Stimulated activated CD8-positive, alpha-beta memory T cell treated with anti-CD3 and anti-CD28 coated beads, Interleukin-7, amount 100 ng/mL, for 1 hour (primary cell): ENCODE measurements around the gene TTC28.

Experiments
- DNase-seq, 2 donors: peaks; one replicate each; pipeline ENCODE4 v3.0.0-alpha.2; 2020; ENCODE audit warnings: low read depth in 2 of 2

TTC28 gene

DNA sequence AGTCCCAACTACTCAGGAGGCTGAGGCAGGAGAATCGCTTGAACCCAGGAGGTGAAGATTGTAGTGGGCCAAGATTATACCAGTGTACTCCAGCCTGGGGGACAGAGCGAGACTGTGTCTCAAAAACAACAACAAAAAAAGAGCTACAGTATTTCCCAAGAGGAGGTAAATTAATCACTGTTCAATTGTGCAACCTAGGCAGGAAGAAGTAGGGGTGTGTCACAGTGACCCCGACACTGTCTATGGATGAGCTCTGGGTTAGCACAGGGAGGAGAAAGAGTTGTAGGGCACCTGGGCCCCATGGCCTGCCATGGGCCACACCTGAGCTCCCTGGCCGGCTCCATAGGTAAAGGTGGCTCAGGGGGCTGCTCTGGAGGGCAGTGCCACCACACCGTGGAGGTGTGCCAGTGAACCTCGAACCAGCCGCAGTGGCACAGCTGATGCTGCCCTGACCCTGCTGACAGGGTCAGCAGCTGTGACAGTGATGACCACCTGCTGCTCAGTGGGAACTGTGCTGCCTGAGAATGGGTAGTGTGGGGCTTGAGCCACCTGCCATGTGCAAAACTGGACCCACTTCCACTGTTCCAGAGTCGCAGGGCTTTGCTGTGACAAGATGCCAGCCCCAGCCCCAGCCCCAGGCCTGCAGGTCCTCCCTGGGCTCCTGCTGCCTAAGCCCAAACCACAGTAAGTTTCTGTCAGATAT is 676.6 kb downstream of the TTC28 start:
- no peak for DNase-seq

DNA sequence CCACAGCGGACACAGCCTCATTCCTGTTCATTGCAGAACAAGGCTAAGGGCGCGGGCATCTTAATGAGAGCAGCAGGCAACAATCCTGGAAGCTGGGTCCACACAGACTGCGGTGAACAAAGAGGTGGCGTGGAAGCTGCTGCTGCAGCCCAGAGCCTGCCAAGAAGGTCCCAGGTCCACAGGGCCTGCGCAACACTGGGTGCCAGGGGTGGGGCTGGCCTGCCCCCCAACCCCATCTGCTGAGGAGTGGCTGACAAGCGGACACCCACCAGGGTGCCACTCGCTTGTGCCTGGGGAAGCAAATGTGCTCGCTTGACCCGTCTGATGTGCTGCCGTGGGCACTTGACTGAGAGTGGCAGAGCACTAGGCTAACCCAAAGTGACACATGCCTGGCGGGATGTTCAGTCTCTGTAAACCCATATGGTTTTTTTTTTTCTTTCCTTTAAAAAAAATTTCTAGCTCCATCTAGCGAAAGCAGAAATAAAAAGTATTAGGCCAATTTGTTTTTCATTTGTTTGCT is 677.4 kb downstream of the TTC28 start:
- DNase-seq, result no peak

DNA sequence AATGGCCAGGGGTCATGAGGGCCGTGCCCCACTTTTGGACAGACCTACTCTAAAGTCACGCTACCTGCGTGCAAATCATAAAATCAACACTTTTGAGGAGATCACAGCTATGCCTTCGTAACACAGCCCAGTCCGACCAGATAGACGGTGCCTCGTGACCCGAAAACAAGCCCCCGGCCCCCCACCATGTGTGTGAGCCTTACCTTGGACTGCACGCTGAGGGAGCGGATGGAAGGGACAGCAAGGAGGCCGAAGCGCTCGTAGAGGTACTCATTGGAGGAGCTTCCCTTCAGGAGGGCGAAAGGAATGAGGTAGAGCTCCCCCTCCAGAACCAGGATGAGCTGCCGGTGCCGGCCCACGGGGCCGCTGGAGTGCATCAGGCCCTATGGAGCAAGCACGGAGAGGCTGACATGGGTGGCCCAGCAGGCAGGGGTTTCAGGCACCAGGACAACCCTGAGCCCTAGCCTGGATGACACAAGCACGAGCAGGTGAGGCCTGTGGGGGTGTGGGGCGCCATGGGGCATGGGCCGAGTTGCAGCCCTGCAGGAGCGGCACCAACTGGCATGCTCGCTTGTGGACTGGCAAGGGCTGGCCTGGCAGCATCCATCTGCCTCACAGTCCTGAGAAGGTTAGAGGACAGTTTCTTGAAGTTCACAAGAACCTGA is 678.3 kb downstream of the TTC28 start:
- DNase-seq, result no peak

DNA sequence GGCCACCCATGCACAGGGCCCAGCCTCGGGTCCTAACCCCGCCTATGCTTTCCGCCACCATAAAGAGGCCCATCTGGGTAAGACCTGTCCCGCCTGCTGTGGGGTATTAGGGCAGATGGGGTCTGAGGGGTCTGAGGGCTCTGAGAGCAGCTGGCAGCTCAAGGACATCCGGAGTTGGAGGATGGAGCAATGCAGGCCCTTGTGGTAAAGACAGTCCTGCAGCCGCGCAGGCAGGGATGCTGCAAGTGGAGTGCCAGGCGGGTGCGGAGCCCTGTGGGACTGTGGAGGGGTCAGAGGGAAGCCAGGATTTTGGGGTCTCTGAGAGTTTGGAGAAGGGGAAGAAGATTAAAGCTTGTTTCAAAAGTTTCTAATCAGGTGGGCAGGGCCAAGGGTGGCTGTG is 679.3 kb downstream of the TTC28 start:
- DNase-seq, result no peak

DNA sequence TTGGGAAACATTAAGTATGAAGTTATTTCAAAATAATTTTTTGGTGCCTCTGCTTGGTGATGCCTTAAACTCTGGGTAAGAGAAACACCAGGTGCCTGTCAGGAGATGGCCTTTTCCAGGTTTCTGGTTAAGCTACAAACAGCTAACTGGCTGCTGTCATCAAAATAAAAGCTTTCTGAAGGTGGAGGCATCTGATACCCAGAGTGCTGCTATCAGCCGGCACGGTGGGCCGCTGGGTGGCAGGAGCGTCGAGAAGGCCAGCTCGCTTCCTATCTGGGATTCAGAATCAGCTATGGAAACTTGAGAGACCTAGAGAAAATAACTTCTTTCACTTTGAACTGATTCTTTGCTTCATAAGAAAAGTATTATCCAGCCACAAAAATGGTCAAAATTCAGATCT is 679.8 kb downstream of the TTC28 start:
- DNase-seq, result no peak

DNA sequence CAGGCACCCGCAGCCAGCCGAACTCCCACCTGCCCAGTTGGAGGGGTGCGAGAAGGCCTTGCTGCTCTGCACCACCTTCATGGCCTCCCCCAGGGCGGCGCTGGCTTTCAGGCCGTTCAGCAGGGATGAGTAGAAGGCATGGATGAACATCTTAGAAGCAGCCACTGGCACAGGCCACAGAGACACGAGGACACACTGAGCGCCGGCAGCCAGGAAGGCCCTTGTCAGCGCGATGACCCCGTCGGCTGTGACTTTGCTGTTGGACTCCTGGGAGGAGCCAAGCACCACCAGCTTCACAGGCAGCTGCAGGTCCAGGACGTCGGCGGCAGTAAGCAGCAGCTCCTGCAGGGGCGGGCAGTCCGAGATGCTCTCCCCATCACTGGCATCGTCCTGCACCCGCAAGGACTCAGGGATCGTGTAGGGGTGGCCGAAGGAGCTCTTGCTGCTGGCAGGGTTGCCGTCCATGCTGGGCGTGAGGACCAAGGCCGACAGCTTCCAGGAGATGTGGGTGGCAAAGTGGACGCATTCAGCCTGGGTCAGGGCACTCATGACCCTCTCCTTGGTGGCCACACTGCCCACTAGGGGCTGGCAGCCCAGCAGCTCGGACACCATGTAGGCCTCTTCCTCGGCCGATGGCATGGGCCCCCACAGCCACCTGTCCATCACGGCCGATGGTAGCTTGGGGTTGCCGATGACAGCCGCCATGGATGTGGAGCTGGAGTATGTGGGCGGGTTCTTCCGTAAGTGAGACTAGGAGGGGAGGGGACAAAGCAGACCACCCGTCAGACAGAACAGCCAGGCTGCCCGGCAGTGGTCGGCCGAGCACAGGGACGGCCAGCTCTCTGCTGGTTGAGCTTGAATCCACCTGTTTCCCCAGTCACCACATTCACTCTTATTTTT is 680.9 kb downstream of the TTC28 start:
- no peak for DNase-seq

DNA sequence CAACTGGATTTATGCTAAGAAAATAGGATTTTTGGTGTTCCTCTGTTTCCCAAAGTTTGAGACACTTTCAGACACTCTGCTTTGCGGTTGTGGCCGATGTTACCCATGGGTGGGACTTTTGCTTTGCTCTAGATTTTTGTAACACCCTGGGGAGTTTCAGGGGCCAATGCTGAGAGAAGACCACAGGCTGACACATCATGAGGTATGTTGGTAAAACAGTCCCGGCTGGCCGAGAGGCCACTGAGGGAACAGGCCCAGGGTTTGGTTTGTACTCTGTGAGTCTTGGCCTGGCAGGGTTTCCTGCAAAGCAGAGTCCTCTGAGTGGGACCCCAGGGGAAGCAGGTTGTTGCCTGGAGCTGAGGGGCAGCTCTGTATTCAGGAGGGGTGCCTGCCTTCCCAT is 682.1 kb downstream of the TTC28 start:
- no peak for DNase-seq

DNA sequence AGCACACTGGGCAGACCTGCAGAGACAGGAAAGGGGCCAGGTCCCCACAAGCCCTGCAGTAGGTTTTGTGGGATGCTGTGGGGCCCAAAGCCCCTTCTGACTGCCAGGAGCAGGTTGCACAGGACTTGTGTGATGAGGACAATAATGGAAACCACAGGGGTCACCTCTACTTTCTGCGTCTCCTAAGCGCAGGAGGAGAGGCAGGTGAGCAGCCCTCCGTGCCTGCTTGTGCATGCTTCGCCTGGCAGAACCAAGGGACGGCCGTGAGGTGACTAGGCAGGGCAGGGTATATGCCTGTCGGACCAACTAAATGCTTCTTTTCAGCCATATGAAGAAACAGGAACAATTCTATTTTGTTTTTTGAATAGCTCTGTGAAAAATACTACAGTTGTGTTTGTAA is 682.7 kb downstream of the TTC28 start:
- no peak for DNase-seq

DNA sequence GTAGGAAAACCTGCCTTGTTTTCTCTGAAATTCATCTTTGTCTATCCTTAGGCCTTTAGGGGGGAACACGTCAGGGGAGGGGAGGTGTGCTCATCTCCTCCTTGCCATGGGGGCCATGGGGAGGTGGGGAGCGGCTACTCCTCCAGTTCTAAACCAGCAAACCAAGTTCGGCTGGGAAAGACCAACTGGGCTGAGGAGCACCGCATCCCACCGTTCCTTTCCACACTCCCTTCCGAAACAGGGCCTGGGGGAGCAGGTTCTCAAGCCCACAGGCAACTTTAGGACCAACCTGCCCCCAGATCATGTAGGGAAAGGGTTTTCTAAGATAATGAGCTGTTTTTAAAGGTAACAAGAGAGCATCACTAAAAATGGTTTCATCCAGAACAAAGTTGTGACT is 683.1 kb downstream of the TTC28 start:
- DNase-seq, result no peak

DNA sequence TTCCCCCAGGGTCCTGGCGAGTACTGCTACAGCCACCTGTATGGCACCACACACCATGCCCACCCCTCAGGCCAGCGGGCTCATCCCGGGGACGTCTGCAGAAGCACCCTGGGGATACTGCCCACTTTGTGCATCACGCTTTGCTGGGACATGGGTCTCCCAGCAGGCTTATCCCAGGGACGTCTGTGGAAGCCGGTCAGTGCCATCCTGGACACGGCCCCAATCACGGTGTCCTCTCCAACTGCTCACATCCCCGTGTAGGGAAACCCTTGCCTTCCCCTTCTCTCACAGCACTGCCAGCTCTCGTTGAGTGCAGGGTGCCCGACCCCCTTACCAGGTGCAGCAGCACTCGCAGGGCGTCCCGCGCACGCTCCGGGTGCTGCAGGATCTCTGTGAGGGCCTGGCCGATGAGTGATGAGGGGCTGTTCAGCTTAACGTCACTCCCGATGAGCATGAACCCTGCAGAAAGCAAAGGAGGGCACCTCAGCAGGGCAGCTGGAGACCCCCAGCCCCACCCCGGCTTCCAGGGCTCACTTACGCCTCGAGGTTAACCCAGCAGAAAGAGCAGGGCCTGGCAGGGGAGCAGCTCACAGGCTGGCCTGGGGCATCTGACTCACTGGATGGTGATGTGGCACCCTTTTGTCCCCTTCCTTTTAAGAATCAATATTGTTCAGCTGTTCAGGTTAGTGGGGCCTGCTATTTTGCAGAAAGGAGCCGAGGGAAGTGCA is 683.7 kb downstream of the TTC28 start:
- no peak for DNase-seq

DNA sequence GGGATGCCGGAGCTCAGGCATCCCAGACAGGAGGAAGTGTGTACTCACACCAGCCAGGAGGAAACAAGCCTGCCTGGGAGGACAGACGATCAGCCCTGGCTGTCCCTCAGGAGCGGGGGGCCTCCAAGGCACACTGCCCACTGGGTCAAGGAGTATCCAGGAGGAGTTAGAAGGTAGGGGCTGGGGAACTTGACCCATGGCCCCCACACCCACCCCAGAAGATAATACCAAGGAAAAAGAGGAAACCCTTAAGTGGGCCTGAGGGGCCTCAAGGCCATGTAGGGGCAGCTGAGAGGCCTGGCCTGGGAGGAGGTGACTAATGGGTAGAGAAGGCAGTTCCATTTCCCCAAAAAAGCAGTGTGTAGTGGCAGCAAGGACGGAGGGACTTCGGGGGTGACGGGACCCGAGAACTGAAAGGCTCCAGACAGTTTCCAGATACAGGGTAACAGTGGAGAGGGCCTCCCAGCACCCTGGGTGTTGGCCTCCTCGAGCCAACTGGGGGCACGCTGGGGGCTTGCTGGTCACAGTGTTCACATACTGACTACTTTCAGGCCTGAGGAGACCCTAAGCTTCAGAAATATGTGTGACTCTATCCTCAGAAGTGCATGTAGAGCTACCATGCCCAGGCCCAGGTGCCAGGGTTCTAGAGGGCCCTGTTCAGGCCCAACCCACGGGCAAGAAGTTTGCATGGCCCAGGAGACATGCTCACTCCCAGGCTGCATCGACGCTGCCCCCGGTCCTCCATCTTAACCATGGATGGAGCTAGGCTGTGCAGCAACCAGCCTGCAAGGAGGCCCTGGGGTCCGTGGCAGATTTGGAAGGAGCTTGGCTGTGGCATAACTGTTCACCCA is 684.9 kb downstream of the TTC28 start:
- DNase-seq, result no peak

DNA sequence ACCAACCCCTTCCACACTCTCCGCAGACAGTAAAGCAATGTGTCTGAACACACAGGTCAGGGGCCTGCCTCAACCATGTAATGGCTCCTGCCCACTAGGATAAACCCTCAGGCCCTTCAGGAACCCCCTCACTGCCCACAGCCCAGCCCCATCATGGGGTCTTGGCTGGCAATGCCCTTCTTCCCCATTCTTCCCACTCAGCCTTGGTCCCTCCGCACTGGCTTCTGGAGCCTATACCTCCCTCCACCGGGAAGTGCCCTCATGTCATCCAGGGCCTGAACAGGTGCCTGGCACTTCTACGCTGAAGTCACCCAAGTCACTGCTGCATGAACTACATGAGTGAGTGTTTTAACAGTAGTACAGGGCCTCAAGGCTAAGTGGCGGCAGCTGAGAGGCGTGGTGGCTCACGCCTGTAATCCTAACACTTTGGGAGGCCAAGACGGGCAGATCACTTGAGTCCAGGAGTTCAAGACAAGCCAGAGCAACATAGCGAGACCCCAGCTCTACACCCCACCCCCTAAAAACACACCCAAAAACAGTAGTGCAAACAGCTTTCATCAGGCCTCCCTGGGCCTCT is 685.8 kb downstream of the TTC28 start:
- DNase-seq, result no peak

DNA sequence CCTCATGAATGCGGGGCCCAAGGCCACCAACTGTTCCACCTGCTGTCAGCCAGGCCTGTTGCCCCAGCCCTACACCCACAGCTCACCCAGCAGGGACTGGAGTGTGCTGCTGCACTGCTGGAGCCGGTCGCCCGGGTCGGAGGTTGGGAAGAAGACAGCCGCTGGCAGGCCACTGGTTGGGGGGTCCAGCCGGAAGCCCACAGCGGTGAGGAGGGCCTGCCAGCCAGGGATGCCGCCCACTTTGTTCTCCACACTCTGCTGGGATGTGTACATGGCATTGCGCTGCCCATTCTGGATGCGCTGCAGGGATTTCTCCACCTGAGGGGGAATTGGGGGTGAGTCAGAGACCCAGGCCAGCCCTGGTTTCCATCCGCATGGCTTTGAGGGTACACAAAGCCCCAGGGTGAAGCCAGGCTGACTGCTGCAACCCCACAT is 686.4 kb downstream of the TTC28 start:
- DNase-seq, result no peak

DNA sequence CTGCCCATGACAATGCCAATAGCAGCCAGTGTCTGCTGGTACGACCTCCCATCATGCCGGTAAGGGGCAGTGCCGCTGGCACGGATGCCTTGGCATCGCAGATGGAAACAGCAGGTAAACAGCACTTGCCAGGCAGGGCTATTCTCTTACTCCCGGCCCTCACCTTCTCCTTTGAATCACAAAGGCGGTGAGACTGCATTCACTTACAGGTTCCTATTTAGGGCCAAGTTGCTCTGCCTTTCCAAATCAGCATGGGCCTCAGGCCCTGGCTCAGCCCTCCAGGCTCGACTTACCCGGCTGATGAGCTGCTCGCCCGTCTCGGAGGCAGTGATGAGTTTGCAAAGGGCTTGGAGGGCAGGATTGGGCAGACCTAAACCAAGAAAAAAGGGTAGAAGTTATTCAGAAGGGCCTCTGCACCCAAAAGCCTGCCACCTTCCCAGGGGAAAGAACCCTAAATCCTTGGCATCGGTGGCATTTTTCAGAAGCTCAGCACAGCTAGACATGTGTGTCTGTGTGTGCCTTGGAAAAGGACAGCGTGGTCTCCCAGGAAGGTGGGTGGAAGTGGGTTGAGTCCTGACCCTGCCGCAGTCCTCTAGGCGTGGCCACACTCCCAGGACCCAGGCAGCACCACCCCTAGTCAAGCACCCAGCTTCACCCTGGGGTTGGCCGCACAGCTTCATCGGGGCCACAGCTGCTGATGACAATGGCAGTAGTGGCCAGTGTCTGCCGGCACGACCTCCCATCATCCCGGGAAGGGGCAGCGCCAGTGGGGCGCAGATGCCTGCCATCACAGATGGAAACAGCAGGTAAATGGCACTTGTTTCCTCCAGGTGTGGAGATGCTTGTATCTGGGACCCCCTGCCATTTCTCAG is 687.1 kb downstream of the TTC28 start:
- no peak for DNase-seq

DNA sequence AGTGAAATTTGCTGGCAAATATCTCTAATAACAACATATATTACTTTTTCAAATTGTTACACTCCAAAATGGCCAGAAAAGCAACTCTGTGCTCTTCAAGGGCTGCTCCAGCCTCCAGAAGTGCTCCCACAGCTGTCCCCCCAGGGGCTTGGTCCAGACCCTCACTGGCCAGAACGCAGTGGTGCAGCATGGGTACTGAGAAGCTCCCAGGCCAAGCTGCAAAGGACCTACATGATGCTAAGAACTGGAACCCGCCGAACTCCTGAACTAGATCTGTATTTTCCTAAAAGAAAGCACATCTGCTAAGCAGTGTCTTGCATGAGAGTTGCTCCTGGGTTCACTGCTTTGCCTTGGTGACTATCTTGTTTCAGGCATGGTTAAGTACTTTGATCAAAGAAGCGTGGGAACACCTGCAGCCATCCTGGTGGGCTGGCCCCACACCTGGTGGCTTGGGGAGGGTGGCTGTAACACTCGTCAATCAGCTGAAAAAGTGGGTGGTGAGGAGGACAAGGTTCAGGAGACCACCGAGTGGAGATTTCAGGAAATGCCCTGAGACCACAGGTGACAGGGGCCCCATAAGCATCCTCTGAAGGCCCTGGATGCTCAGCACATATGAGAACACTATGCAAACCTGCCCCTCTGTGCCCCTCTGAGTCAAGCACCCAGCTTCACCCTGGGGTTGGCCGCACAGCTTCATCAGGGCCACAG is 687.9 kb downstream of the TTC28 start:
- DNase-seq, result no peak

DNA sequence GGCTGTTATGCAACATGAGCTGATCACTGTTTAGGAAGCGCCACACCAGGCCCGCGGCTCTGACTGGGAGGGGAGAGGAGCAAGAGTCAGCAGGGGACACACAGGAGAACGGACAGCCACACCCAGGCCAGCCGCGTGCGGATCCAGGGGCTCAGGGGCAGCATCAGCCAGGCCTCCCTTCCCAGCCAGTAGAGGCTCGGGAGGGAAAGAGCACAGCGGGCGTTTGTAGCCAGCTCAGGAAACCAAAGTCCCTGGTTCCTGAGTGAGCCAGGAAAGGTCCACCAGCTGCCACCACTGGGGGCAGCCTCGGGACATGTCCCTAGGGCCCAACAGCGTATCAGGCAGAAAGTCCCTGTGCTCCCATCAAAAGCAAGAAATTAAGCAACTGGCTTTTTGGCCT is 688.8 kb downstream of the TTC28 start:
- DNase-seq, result no peak

DNA sequence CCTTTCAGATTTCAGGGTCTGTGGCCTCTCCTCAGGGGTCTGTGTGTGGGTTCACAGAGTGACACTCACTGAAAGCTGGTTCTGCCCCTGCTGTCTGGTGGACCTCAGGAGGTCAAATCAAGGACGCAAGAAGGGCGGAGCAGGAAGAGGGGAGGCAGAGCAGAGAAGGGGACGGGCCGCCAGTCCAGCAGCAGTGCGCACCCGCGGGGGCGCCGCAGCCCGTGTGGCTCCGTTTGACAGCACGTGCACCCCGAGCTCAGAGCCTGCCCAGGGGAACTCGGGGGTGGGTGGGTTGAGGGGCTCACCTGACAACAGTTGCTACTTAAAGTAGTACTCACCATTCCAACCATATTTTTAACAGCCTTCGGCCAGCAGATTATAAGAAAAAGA is 689.2 kb downstream of the TTC28 start:
- no peak for DNase-seq

DNA sequence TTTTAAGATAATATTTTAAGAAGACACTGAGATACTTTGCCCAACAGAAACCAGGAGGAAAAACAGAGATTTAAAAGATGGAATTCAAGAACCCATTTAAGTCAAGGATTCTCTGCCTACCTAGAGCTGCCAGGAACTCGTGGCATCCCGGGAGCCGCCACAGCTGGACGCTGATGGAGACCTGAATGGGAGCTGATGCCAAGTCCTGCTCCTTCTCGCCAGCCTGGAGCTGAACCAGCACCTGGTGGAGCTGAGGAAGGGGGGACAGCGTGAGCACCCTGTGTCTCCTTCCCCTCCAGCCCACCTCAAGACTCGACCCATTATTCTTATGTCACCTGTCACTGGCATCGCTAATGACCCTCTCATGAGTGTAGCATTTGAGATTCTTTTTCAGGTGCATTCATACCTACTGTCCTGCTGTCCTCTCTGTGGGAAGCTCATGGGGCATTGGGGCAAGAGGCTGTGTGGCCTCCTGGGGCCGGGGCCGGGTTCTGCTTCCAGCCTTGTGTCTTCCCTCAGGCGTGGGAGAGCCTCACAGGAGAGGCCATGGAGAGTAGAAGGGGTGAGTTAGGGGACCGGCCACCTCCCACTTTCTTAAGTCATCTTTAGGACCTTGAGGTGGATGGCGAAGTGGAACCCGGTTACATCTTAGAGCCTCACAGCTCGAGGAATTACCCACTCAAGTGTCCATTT is 689.7 kb downstream of the TTC28 start:
- DNase-seq, result no peak
